ENCODE data around the gene DHRS1. TPM values are rescaled to one million over a fixed set of nuclear protein-coding genes. Genes with fewer than 3 reads are reported as not detected.

DHRS1 gene
- total and polyA plus RNA-seq, 2 donors (not counting 1 experiment from before 2014, with no cell fraction given), result 10.7 to 21.0 TPM

DNA sequence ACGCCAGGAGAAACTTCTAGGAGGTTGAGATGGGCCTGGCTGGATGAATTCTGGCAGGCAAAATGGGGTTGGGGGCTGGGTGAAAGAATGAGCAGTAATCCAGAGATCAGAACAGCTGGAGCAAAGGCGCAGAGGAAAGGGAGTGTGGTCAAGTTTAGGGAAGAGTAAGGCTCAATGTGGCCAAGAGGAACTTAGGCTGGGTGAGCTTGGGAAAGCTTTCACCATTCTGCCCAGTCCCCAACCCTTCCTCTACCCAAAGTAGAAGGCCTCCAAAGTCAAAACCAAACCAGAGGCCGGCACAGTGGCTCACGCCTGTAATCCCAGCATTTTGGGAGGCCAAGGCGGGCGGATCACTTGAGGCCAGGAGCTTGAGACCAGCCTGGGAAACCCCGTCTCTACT is 17.9 kb downstream of the DHRS1 start:
- no peak for DNase-seq (ENCODE audit: low read depth in 2 of 2)
- H4K20me1 ChIP-seq (ENCODE audit: control insufficient read depth, extremely low read depth, insufficient read depth, low read length), result no peaks in the 10 kb centered on the region
- H3K36me3 ChIP-seq (ENCODE audit: control insufficient read depth, insufficient read depth, low read length), result no peaks in the 10 kb centered on the region
- H3K9ac ChIP-seq (ENCODE audit: insufficient read depth, low read length), result no peak overlapping the region
- no peaks in the 10 kb centered on the region for H3K9me3 ChIP-seq (ENCODE audit: control insufficient read depth, insufficient read depth, low read depth, low read length)
- TF ChIP-seq EZH2 (IDR thresholded peaks at IDR 0.05; ENCODE audit: low read length, missing control alignments), result no peak
- TF ChIP-seq, protein P1, sequence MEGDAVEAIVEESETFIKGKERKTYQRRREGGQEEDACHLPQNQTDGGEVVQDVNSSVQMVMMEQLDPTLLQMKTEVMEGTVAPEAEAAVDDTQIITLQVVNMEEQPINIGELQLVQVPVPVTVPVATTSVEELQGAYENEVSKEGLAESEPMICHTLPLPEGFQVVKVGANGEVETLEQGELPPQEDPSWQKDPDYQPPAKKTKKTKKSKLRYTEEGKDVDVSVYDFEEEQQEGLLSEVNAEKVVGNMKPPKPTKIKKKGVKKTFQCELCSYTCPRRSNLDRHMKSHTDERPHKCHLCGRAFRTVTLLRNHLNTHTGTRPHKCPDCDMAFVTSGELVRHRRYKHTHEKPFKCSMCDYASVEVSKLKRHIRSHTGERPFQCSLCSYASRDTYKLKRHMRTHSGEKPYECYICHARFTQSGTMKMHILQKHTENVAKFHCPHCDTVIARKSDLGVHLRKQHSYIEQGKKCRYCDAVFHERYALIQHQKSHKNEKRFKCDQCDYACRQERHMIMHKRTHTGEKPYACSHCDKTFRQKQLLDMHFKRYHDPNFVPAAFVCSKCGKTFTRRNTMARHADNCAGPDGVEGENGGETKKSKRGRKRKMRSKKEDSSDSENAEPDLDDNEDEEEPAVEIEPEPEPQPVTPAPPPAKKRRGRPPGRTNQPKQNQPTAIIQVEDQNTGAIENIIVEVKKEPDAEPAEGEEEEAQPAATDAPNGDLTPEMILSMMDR (conservative IDR thresholded peaks at IDR 0.05 in 1 of 2, IDR thresholded peaks at IDR 0.05 in 1 of 2; ENCODE audit: low read depth in 1 of 2, low read length in 2 of 2), result no peak
- no peak overlapping the region for H3K27ac ChIP-seq (ENCODE audit: insufficient read depth, low read length)
- no peaks in the 10 kb centered on the region for H3K4me1 ChIP-seq (ENCODE audit: control insufficient read depth, extremely low read depth, insufficient read depth, low read length)
- H3K27me3 ChIP-seq (ENCODE audit: control insufficient read depth, insufficient read depth, low read length), result no peaks in the 10 kb centered on the region
- H3K79me2 ChIP-seq (ENCODE audit: control insufficient read depth, insufficient read depth, low read length), result no peaks in the 10 kb centered on the region
- no peak overlapping the region for H2AFZ ChIP-seq (ENCODE audit: low read length)
- H3K4me2 ChIP-seq (ENCODE audit: extremely low read depth, insufficient read depth, low read length), result no peak overlapping the region
- no peak overlapping the region for H3K4me3 ChIP-seq (replicated peaks in 1 of 4; ENCODE audit: control extremely low read depth in 1 of 4, insufficient read depth in 1 of 4, low read depth in 3 of 4, low read length in 4 of 4)

DNA sequence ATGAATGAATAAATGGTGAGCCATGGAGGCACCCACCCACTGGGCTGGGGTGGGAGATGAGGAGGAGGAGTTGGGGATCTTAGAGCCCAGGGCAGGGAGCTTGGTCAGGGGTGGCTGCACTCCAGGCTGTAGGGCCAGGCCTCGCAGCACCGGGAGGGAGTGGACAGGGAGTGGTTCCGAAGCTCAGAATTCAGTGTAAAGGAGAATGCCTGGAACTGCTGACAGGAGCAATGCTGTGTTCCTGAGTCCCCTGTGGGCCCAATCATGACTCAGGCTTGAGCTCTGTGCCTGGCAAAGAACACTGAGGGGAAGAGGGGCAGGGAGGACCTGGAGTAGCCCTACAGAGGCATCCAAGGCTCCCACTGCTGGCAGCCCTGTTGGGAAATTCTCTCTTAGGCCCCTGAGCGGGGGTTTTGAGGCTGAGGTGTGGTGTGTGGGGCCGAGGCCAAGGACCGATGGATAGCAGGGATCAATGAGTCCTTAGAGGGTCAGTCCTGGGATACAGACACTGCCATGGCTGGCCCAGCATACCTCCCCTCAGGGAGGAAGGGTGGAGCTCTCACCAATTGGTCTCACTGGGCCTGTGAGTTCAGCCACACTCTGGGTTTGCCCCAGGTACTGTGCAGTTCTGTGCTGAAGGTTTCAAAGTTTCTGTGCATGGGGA is 18.7 kb downstream of the DHRS1 start:
- no peak overlapping the region for H3K27ac ChIP-seq (ENCODE audit: insufficient read depth, low read length)
- H3K79me2 ChIP-seq (ENCODE audit: control insufficient read depth, insufficient read depth, low read length), result no peaks in the 10 kb centered on the region
- no peak overlapping the region for H3K4me3 ChIP-seq (replicated peaks in 1 of 4; ENCODE audit: control extremely low read depth in 1 of 4, insufficient read depth in 1 of 4, low read depth in 3 of 4, low read length in 4 of 4)
- no peak overlapping the region for H2AFZ ChIP-seq (ENCODE audit: low read length)
- no peaks in the 10 kb centered on the region for H4K20me1 ChIP-seq (ENCODE audit: control insufficient read depth, extremely low read depth, insufficient read depth, low read length)
- TF ChIP-seq, protein P1 (conservative IDR thresholded peaks at IDR 0.05 in 1 of 2, IDR thresholded peaks at IDR 0.05 in 1 of 2; ENCODE audit: low read depth in 1 of 2, low read length in 2 of 2), result no peak
- no peak for TF ChIP-seq EZH2 (IDR thresholded peaks at IDR 0.05; ENCODE audit: low read length, missing control alignments)
- no peaks in the 10 kb centered on the region for H3K4me1 ChIP-seq (ENCODE audit: control insufficient read depth, extremely low read depth, insufficient read depth, low read length)
- no peak overlapping the region for H3K9ac ChIP-seq (ENCODE audit: insufficient read depth, low read length)
- no peaks in the 10 kb centered on the region for H3K9me3 ChIP-seq (ENCODE audit: control insufficient read depth, insufficient read depth, low read depth, low read length)
- H3K27me3 ChIP-seq (ENCODE audit: control insufficient read depth, insufficient read depth, low read length), result no peaks in the 10 kb centered on the region
- no peaks in the 10 kb centered on the region for H3K36me3 ChIP-seq (ENCODE audit: control insufficient read depth, insufficient read depth, low read length)
- H3K4me2 ChIP-seq (ENCODE audit: extremely low read depth, insufficient read depth, low read length), result no peak overlapping the region
- no peak for DNase-seq (ENCODE audit: low read depth in 2 of 2)

DNA sequence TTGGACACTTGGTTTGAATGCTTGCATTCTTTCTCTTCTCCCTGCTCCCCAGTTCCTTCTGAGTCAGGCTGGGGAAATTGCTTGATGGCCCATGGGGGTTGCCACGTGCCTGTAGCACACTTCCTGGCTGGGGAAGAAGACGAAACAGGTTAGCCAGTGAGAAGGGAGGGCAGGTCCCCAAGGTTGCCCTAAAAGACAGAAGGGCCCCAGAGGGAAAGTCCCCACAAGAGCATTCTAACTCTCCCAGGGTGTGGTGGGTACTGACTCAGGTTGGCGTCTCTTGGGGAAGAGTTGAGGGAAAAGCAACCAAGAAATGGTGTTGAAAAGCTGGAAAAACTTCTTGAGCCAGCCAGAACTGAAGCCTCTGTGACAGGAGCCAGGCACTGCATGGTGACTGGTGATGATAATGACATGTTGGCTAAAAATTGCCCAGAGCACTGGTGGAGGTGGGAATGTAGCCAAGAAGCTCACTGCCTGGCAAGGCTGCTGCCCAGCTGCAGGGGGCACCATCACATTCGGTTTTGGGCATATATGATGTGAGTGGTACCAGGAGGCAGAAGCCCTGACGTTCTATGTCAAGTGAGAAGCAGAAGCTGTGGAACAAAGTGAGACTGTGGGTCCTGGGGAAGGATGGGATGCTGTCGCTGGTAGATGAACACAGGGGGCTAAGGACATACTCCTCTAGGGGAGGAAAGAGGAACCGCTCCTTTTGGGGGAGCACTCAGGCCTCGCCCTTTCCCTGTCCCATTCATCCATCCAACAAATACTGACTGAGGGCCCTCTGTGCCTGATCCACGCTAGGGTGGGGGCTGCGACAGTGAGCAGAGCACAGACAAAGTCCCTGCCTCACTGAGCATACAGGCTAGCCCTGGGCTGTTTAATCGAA is 20.0 kb downstream of the DHRS1 start:
- no peak overlapping the region for H3K4me2 ChIP-seq (ENCODE audit: extremely low read depth, insufficient read depth, low read length)
- no peaks in the 10 kb centered on the region for H3K36me3 ChIP-seq (ENCODE audit: control insufficient read depth, insufficient read depth, low read length)
- H4K20me1 ChIP-seq (ENCODE audit: control insufficient read depth, extremely low read depth, insufficient read depth, low read length), result no peaks in the 10 kb centered on the region
- no peak overlapping the region for H2AFZ ChIP-seq (ENCODE audit: low read length)
- no peak overlapping the region for H3K9ac ChIP-seq (ENCODE audit: insufficient read depth, low read length)
- no peak for TF ChIP-seq EZH2 (IDR thresholded peaks at IDR 0.05; ENCODE audit: low read length, missing control alignments)
- TF ChIP-seq, protein P1 (conservative IDR thresholded peaks at IDR 0.05 in 1 of 2, IDR thresholded peaks at IDR 0.05 in 1 of 2; ENCODE audit: low read depth in 1 of 2, low read length in 2 of 2), result peak in 1 of 2 donors; percentile 7
- no peaks in the 10 kb centered on the region for H3K79me2 ChIP-seq (ENCODE audit: control insufficient read depth, insufficient read depth, low read length)
- H3K4me1 ChIP-seq (ENCODE audit: control insufficient read depth, extremely low read depth, insufficient read depth, low read length), result no peaks in the 10 kb centered on the region
- no peak overlapping the region for H3K27ac ChIP-seq (ENCODE audit: insufficient read depth, low read length)
- no peaks in the 10 kb centered on the region for H3K27me3 ChIP-seq (ENCODE audit: control insufficient read depth, insufficient read depth, low read length)
- no peak for DNase-seq (ENCODE audit: low read depth in 2 of 2)
- H3K4me3 ChIP-seq (replicated peaks in 1 of 4; ENCODE audit: control extremely low read depth in 1 of 4, insufficient read depth in 1 of 4, low read depth in 3 of 4, low read length in 4 of 4), result no peak overlapping the region
- no peaks in the 10 kb centered on the region for H3K9me3 ChIP-seq (ENCODE audit: control insufficient read depth, insufficient read depth, low read depth, low read length)
